ENCODE data around the gene ATF5.

Gene ATF5

DNA sequence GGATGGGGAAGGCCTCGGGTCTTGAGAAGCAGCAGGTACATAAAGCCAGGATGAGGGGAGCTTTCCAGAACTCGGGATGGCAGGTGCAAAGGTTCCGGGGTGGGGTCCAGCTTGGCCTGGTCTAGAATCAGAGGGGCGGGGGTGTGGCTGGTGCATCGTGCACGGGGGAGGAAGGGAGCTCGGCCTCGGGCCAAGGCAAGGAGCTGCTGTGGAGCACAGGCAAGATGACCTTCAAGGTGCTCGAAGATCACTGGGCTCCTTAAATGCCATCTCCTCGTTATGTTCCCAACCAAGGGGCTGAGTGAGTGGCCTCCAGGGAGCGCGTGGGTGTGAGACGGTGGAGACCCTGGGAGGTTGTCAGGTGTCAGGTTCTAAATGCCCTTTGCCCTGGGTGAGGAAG is 48.1 kb downstream of the ATF5 start:
- DNase-seq (ENCODE audit: low spot score): no peak

DNA sequence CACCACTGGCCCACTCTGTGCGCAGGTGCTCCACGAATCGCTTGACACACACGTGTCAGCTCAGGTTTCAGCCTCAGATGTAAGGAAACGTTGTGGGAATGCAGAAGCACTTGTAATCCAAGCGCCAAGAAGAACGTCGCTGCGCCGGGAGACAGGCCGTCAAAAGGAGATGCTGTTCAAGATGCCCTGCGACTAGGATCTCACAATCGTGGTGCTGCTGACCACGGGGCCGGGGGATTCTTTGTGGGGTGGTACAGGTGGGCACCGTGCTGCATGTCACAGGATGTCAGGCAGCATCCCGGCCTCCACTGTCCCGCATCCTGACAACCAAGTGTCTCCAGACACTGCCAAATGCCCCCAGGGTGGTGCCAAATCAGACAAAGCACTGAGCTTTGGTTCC is 48.9 kb downstream of the ATF5 start:
- no peak for DNase-seq (ENCODE audit: low spot score)

DNA sequence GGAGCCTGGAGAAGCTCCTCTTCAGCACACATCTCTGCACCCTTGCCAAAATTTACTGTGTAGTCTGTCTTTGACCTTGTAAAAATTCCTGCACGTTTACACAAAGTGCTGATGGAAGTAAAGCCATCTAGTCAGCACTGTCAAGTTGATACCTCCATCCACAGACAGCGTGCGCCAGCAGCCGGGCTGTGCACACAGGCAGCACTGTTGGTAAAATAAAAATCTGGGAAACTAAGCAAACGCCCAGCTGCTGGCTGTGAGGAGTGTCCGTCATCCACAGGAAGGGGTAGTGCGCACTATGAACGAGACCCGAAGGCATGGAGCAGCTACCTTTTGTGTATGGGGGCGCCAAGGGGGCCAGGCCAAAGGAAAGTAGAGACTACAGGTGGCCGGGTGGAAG is 49.3 kb downstream of the ATF5 start:
- DNase-seq (ENCODE audit: low spot score): no peak

DNA sequence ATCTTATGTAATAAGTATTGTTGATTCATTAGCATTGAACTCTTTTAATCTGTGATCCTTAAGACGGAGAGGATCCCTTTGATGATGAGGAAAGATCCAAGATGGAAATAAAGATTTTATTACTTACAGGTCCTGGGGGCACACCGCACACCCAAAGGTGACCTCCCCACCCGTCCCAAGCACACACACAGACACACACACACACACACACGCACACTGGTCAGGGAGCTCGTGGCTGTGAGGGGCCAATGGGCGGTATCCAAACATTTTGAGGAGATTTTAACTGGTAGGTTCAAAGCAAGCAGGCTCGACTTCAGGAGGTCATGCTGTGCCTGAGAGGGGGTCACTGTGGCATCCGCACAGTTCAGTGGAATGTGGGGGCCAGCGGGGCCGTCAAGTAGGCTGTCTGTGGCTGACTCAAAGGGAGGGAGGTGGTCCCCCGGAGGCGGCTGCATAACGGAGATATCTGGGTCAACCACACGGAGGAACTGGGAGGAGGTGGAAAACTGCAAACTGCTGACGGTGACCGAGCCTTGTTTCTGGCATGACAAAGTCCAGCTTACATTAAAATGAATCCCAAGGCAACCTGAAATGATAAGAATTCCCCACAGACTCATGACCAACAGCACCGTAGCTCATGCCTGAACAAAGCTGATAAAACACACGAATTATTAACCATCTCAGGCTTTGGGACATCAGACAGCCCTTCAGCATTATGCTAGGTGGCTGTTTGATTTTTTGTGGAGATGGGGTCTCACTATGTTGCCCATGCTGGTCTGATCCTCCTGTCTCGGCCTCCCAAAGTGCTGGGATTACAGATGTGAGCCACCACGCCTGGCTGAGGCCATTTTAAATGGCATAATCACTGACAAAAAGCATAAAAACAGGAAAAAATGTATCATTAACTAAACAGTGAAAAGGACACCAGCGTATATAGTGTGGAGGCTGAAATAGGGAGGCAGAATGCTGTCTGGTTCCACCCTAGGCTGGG is 52.9 kb downstream of the ATF5 start:
- DNase-seq (ENCODE audit: low spot score): no peak

Data from LoVo (cell line).